GM18519 (cell line): ENCODE measurements around the gene CD274.
"Not testable (repeated sequence)": the region's sequence is repeated elsewhere in the genome, so short reads cannot be mapped to it uniquely, and the experiment has no call there.

Experiments
- ATAC-seq: cut with Tn5 transposase; IDR thresholded peaks from one replicate; pipeline ENCODE4 v1.9.1; 2021; ENCODE audit warnings: mild to moderate bottlenecking, moderate library complexity; ENCODE audit not compliant: unreplicated experiment, low FRiP score

Gene CD274

DNA sequence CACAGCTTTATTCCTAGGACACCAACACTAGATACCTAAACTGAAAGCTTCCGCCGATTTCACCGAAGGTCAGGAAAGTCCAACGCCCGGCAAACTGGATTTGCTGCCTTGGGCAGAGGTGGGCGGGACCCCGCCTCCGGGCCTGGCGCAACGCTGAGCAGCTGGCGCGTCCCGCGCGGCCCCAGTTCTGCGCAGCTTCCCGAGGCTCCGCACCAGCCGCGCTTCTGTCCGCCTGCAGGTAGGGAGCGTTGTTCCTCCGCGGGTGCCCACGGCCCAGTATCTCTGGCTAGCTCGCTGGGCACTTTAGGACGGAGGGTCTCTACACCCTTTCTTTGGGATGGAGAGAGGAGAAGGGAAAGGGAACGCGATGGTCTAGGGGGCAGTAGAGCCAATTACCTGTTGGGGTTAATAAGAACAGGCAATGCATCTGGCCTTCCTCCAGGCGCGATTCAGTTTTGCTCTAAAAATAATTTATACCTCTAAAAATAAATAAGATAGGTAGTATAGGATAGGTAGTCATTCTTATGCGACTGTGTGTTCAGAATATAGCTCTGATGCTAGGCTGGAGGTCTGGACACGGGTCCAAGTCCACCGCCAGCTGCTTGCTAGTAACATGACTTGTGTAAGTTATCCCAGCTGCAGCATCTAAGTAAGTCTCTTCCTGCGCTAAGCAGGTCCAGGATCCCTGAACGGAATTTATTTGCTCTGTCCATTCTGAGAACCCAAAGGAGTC is at the start of gene CD274:
Gene CD274, plus strand, starts transcription at position 184 of the 733 bp plus-strand sequence. CDS start 5,572 bp downstream, outside the sequence.
- peak; percentile 47 for ATAC-seq

GRCh38 chr9:5402217-5402616 is 48.1 kb upstream of the CD274 start:
- no peak for ATAC-seq

- no peak for ATAC-seq
Observed at GRCh38 chr9:5408596-5408995, 41.7 kb upstream of the CD274 start.

- no peak for ATAC-seq
Observed at GRCh38 chr9:5416953-5417352, 33.4 kb upstream of the CD274 start.

DNA sequence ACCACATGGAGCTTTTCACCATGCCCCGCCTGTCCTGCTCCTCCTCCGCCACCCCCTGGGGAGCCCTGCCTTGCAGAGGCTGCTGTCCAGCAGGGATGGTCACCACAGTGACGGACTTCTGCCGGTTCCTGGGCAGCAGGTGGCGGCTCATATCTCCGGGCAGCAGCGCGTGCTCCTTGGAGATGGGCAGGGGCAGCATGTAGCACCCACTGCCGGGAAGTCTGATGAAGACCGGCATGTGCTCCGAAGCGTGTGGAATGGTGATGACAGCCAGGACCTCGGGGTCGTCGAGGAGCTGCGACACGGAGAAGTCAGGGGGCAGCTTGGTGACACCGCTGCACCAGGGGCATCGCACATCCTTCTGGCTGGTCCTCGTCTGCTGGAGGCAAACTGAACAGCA is 31.9 kb upstream of the CD274 start:
- ATAC-seq = no peak

- ATAC-seq = no peak
Observed at GRCh38 chr9:5419987-5420386, 30.4 kb upstream of the CD274 start.

DNA sequence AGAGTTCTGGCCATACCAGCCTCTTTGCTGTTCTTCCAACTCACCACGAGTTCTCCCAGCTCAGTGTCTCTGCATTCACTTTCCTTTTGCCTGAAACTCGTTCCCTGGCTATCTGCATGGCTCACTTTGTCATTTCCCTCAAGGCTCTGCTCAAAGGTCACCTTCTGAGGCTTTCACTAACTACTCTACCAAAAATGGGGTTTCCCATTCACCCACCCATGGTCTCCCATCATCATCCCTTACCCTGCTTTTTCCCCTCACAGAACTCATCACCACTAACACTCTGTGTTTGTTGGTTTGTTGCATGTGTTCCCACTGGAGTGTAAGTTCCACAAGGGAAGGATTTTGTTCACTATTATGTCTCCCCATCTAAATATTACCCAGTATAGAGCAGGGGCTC is 29.2 kb upstream of the CD274 start:
- ATAC-seq = no peak

- ATAC-seq = no peak
Observed at GRCh38 chr9:5422276-5422675, 28.1 kb upstream of the CD274 start.

- no peak for ATAC-seq
Observed at GRCh38 chr9:5425006-5425628, 25.2 kb upstream of the CD274 start.

DNA sequence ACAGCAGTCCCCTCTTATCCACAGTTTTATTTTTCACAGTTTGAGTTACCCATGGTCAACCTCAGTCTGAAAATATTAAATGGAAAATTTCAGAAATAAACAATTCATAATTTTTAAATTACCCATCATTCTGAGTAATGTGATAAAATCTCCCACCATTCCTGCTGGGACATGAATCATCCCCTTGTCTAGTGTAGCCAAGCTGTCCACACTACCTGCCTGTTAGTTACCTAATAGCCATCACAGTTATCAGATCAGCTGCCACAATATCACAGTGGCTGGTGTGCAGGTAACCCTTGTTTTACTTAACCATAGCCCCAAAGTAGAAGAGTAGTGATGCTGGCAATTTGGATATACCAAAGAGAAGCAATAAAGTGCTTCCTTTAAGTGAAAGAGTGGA is 23.3 kb upstream of the CD274 start:
- no peak for ATAC-seq

DNA sequence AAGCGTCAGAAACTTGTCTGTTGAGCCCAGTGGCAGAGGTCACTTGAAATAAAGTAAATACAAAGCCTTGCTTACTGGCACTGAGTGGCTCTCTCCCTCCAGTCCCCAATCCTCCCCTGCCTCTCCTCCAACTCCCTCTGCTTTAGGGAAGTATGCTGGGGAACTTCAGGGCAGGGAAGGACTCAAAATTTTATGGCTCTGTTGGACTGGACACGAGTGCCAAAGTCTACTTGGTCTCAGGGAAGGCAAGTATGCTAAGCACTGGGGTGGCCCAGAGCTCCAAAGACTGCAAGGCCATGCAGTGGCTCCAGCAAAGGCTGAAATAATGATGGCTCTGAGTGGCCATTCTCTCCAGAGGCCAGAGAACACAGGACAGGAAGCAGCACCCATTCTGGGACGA is 22.2 kb upstream of the CD274 start:
- ATAC-seq = no peak

DNA sequence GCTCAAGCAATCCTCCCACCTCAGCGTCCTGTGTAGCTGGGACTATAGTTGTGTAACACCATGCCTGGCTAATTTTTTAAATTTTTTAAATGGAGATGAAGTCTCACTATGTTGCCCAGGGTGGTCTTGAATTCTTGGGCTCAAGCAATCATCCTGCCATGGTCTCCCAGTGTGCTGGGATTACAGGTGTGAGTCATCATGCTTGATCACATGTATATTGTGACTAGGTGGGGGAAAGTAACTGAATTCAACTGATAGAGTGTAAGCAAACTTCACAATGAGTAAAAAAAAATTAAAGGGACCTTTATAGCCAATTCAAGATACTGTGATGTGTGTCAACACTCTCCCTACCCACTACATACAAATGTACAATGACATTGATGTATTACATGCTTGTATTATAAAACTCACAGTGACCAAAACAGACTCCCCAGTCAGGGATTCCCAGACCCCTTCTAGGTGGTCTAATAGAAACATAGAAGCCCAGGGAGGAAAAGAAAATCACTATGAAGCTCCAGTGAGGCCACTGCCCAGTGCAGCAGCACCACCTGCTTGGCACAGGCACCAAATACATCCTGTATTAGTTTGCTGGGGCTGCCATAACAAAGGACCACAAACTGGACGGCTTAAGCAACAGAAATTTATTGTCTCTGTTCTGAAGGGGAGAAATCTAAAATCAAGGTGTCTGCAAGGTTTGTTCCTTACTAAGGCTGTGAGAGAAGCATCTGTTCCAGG is 21.4 kb upstream of the CD274 start:
- no peak for ATAC-seq

DNA sequence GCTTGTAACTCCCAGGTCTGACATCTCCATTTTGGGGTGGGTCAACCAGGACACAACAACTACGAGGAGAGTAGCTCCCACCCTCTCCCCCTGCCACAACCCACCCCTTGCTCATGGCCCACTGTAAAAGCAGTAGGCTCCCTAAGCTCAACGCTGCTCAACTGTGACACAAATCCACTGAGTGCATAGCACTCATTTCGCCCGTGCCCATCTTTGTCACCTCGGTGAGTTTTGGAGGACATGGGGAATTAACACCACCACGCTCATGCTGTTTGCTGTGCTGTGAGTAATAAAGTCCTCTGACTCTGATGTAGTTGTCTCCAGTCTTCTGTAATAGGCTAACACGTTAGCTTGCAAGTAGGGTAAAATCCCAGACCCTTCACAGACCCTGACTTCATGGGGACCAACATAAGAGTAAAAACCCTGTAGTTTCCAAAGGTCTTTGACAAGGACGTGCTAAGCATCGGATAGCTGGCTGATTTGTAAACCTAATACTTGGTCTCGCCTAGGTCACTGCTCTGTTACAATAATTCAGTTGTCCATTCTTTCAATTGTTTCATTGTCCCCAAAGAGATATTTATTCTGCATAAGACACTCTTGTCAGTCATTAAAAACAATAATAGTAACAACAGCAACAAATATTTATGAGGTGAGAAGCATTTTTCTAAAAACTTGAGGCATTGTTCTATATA is 20.3 kb upstream of the CD274 start:
- no peak for ATAC-seq

- no peak for ATAC-seq
Observed at GRCh38 chr9:5430912-5431311, 19.4 kb upstream of the CD274 start.

- ATAC-seq = not testable (repeated sequence)
Observed at GRCh38 chr9:5432890-5433289, 17.5 kb upstream of the CD274 start.

DNA sequence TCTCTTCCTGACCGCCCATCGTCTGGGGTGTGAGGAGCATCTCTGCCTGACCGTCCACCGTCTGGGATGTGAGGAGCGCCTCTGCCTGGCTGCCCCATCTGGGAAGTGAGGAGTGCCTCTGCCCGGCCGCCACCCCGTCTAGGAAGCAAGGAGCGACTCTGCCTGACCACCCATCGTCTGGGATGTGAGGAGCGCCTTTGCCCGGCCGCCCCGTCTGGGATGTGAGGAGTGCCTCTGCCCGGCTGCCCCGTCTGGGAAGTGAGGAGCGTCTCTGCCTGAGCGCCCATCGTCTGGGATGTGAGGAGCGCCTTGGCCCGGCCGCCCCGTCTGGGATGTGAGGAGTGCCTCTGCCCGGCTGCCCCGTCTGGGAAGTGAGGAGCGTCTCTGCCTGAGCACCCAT is 17.0 kb upstream of the CD274 start:
- ATAC-seq = not testable (repeated sequence)

DNA sequence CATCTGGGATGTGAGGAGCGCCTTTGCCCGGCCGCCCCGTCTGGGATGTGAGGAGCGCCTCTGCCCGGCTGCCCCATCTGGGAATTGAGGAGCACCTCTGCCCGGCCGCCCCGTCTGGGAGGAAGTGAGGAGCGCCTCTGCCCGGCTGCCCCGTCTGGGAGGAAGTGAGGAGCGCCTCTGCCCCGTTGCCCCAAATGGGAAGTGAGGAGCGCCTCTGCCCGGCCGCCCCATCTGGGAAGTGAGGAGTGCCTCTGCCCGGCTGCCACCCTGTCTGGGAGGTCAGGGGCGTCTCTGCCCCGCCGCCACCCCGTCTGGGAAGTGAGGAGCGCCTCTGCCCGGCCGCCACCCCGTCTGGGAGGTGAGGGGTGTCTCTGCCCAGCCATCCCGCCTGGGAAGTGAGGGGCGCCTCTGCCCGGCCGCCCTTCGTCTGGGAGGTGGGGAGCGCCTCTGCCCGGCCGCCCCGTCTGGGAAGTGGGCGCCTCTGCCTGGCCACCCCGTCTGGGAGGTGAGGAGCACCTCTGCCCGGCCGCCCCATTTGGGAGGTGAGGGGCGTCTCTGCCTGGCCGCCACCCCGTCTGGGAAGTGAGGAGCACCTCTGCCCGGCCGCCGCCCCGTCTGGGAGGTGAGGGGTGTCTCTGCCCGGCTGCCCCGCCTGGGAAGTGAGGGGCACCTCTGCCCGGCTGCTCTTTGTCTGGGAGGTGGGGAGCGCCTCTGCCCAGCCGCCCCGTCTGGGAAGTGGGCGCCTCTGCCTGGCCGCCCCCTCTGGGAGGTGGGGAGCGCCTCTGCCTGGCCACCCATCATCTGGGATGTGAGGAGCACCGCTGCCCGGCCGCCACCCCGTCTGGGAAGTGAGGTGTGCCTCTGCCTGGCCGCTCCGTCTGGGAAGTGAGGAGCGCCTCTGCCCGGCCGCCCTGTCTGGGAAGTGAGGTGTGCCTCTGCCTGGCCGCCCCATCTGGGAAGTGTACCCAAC is 16.2 kb upstream of the CD274 start:
- not testable (repeated sequence) for ATAC-seq

GRCh38 chr9:5435912-5436311 is 14.4 kb upstream of the CD274 start:
- no peak for ATAC-seq

GRCh38 chr9:5436441-5436840 is 13.9 kb upstream of the CD274 start:
- no peak for ATAC-seq
